Calu3 (cell line): Measurements from ENCODE around the gene SSBP3. TPM values are rescaled to one million over a fixed set of nuclear protein-coding genes. Genes with fewer than 3 reads are reported as not detected.
A peak's percentile ranks its signal among the peaks of the same experiment; 100 is the strongest.

Experiments
- BruUV-seq: library from RNA; stranded (reverse); fragments of 400-500 nt; replicated peaks from 2 replicates; lab custom pipeline; 2021; lab: Mats Ljungman, UMichigan
- CTCF ChIA-PET: fragments of 300-600 bp; sonication (Branson Sonifier 250); formaldehyde crosslinking; loops from one replicate; lab custom pipeline; 2022; ENCODE audit warnings: antibody characterized with exemption; lab: Charles Lee
- DNase-seq: peaks from one replicate; pipeline ENCODE4 v3.0.0; 2022
- H3K27ac Mint-ChIP-seq: one replicate; pipeline ENCODE4 v1.8.0; 2022; ENCODE audit warnings: mixed read lengths; ENCODE audit not compliant: unreplicated experiment
- H3K27me3 Mint-ChIP-seq: one replicate; pipeline ENCODE4 v1.8.0; 2022; ENCODE audit warnings: mixed read lengths; ENCODE audit not compliant: unreplicated experiment
- H3K36me3 Mint-ChIP-seq: one replicate; pipeline ENCODE4 v1.8.0; 2022; ENCODE audit warnings: mild to moderate bottlenecking, moderate library complexity, mixed read lengths; ENCODE audit not compliant: insufficient read depth, unreplicated experiment
- H3K4me1 Mint-ChIP-seq: one replicate; pipeline ENCODE4 v1.8.0; 2022; ENCODE audit warnings: mild to moderate bottlenecking, low read depth, mixed read lengths; ENCODE audit not compliant: unreplicated experiment
- H3K4me3 Mint-ChIP-seq: one replicate; pipeline ENCODE4 v1.8.0; 2022; ENCODE audit warnings: mild to moderate bottlenecking, low read depth, moderate library complexity, mixed read lengths; ENCODE audit not compliant: unreplicated experiment
- H3K9me3 Mint-ChIP-seq: one replicate; pipeline ENCODE4 v1.8.0; 2022; ENCODE audit warnings: low read depth, mixed read lengths; ENCODE audit not compliant: unreplicated experiment
- CTCF ChIP-seq: fragments of 200-600 bp; IDR thresholded peaks from one replicate; pipeline ENCODE4 v1.8.0; 2022; ENCODE audit warnings: antibody characterized with exemption; ENCODE audit not compliant: unreplicated experiment
- intact Hi-C: fragments of 100-400 bp; cut with micrococcal nuclease; formaldehyde crosslinking; loops from one replicate; pipeline ENCODE4 v1.10.0; 2022; ENCODE audit not compliant: unreplicated experiment
- total RNA-seq: library from RNA; stranded (reverse); gene quantifications from 2 replicates; pipeline ENCODE4 v1.2.3, GENCODE V29; 2022

Gene SSBP3
- total RNA-seq, 1 experiment from 2014 or later = 16.6 TPM

- no peak overlapping the region for H3K4me3 Mint-ChIP-seq
- H3K9me3 Mint-ChIP-seq = no peaks in the 10 kb centered on the region
- H3K36me3 Mint-ChIP-seq = peaks cover 17% of the 10 kb centered on the region
- BruUV-seq = no TSS peak
- intact Hi-C loops = no loop called here
- CTCF ChIA-PET = no interaction called here
- peaks cover 24% of the 10 kb centered on the region for H3K4me1 Mint-ChIP-seq
- no peak for DNase-seq
- no peak for TF ChIP-seq CTCF
- peaks cover 18% of the 10 kb centered on the region for H3K27me3 Mint-ChIP-seq
- peak overlapping the region; percentile 5 for H3K27ac Mint-ChIP-seq
Observed at GRCh38 chr1:54409156-54410142, 3.3 kb upstream of the SSBP3 start.

- peaks cover 7% of the 10 kb centered on the region for H3K27me3 Mint-ChIP-seq
- intact Hi-C loops = no loop called here
- H3K9me3 Mint-ChIP-seq = no peaks in the 10 kb centered on the region
- H3K36me3 Mint-ChIP-seq = peaks cover 17% of the 10 kb centered on the region
- peaks cover 24% of the 10 kb centered on the region for H3K4me1 Mint-ChIP-seq
- peak overlapping the region; percentile 78 for H3K4me3 Mint-ChIP-seq
- peak; percentile 13 for DNase-seq
- CTCF ChIA-PET = interaction anchor here (0.6 to 1.4 kb wide), 7 partner anchors 13 to 179 kb away, joined by 3 to 10 read pairs (median 5); no protein-coding TSS in a partner anchor
- peak overlapping the region; percentile 5 for H3K27ac Mint-ChIP-seq
- BruUV-seq = no TSS peak
- no peak for TF ChIP-seq CTCF
Observed at GRCh38 chr1:54408147-54409066, 2.2 kb upstream of the SSBP3 start.

GRCh38 chr1:54407404-54408146, 1.4 kb upstream of the SSBP3 start:
- peak; percentile 55 for DNase-seq
- no TSS peak for BruUV-seq
- peaks cover 17% of the 10 kb centered on the region for H3K36me3 Mint-ChIP-seq
- CTCF ChIA-PET = interaction anchor here (0.7 to 1.4 kb wide), 10 partner anchors 14 to 547 kb away, joined by 3 to 10 read pairs (median 4); no protein-coding TSS in a partner anchor
- H3K27ac Mint-ChIP-seq = peak overlapping the region; percentile 45
- H3K27me3 Mint-ChIP-seq = no peaks in the 10 kb centered on the region
- H3K4me3 Mint-ChIP-seq = peak overlapping the region; percentile 78
- intact Hi-C loops = loop anchor here (1.0 kb wide), 1 partner anchor 81 kb away; no protein-coding TSS in a partner anchor
- no peaks in the 10 kb centered on the region for H3K9me3 Mint-ChIP-seq
- no peak for TF ChIP-seq CTCF
- peaks cover 24% of the 10 kb centered on the region for H3K4me1 Mint-ChIP-seq

GRCh38 chr1:54407154-54407403, 885 bp upstream of the SSBP3 start:
- CTCF ChIA-PET = interaction anchor here (0.6 to 1.4 kb wide), 12 partner anchors 15 to 546 kb away, joined by 3 to 10 read pairs (median 4); partner anchors contain the start of gene TTC22
- DNase-seq = no peak
- no peak for TF ChIP-seq CTCF
- intact Hi-C loops = loop anchor here (1.0 kb wide), 1 partner anchor 81 kb away; no protein-coding TSS in a partner anchor
- H3K9me3 Mint-ChIP-seq = no peaks in the 10 kb centered on the region
- peaks cover 17% of the 10 kb centered on the region for H3K36me3 Mint-ChIP-seq
- H3K4me3 Mint-ChIP-seq = peak overlapping the region; percentile 78
- H3K4me1 Mint-ChIP-seq = peaks cover 24% of the 10 kb centered on the region
- no peaks in the 10 kb centered on the region for H3K27me3 Mint-ChIP-seq
- no TSS peak for BruUV-seq
- peak overlapping the region; percentile 45 for H3K27ac Mint-ChIP-seq
